K562 (cell line): Measurements from ENCODE around the gene NAGS. TPM values are rescaled to one million over a fixed set of nuclear protein-coding genes. Genes with fewer than 3 reads are reported as not detected.
A peak's percentile ranks its signal among the peaks of the same experiment; 100 is the strongest.
"Not testable (repeated sequence)": the region's sequence is repeated elsewhere in the genome, so short reads cannot be mapped to it uniquely, and the experiment has no call there.

Experiments
- ATAC-seq: fragments of 200-7000 bp; cut with Tn5 transposase; 3 replicates; pipeline ENCODE4 v1.9.1; 2020; ENCODE audit warnings: moderate library complexity
- BruUV-seq: library from RNA; stranded (reverse); fragments of 400-500 nt; replicated peaks from 2 replicates; lab custom pipeline; 2021; lab: Mats Ljungman, UMichigan
- CTCF ChIA-PET: fragments of 300-600 bp; formaldehyde crosslinking; extraction: SDS; loops from one replicate; lab custom pipeline; 2021; ENCODE audit warnings: low intra/inter-chr PET ratio; lab: Yijun Ruan, JAX
- POLR2A ChIA-PET: fragments of 300-600, 350-650 bp; sonication (Branson Sonifier 250); formaldehyde crosslinking; extraction: SDS; loops from one replicate; lab custom pipeline; 2021; ENCODE audit warnings: antibody characterized with exemption, inconsistent platforms; lab: Yijun Ruan, JAX
- DNase-seq, 4 experiments: peaks; one replicate each; pipeline versions ENCODE4 v3.0.0 to v3.0.0-alpha.2; 2011 to 2018; ENCODE audit warnings: low spot score in 3 of 4, mixed read lengths in 3 of 4; ENCODE audit errors: extremely low read depth in 1 of 4
- FAIRE-seq: peaks from 2 replicates; lab custom pipeline; 2011; peaks lifted over from hg19 to GRCh38; lab: Jason Lieb, UNC
- H2AFZ ChIP-seq: 2 replicates; pipeline ENCODE4 v1.6.0; 2011; ENCODE audit warnings: low read depth, low read length, control low read depth, inconsistent platforms
- H3K27ac ChIP-seq: fragments of 200-600 bp; 3 replicates; pipeline ENCODE4 v1.8.0; 2011; ENCODE audit warnings: low read depth, mild to moderate bottlenecking, control low read depth, inconsistent platforms, low read length, moderate library complexity, mixed read lengths; ENCODE audit errors: extremely low read depth
- H3K27me3 ChIP-seq, 2 experiments: fragments of 300-600 bp in 1 of 2; 2 replicates in 1 of 2; 3 replicates in 1 of 2; pipeline versions ENCODE4 v1.6.0 to v1.8.0; 2011; ENCODE audit warnings: inconsistent platforms in 2 of 2, low read length in 2 of 2, mild to moderate bottlenecking in 1 of 2, mixed read lengths in 1 of 2, moderate library complexity in 1 of 2; ENCODE audit not compliant: control insufficient read depth in 2 of 2, insufficient read depth in 2 of 2
- H3K36me3 ChIP-seq: fragments of 300-600 bp; 3 replicates; pipeline ENCODE4 v1.8.0; 2011; ENCODE audit warnings: mild to moderate bottlenecking, low read length, inconsistent platforms; ENCODE audit not compliant: control insufficient read depth, insufficient read depth
- H3K4me1 ChIP-seq, 2 experiments: fragments of 200-600 bp in 1 of 2; replicated peaks in 1 of 2; 2 replicates in 1 of 2; 3 replicates in 1 of 2; pipeline versions ENCODE4 v1.5.1 to v1.8.0; 2011; ENCODE audit warnings: inconsistent platforms in 2 of 2, low read length in 2 of 2, mild to moderate bottlenecking in 1 of 2, mixed read lengths in 1 of 2, moderate library complexity in 1 of 2; ENCODE audit not compliant: control insufficient read depth in 2 of 2, insufficient read depth in 2 of 2
- H3K4me2 ChIP-seq: 2 replicates; pipeline ENCODE4 v1.6.1; 2011; ENCODE audit warnings: low read length, control low read depth, inconsistent platforms, mixed read lengths; ENCODE audit not compliant: insufficient read depth
- H3K4me3 ChIP-seq: fragments of 200-600 bp; sonication (generic), shearing (Covaris generic); 2 replicates; pipeline ENCODE4 v1.5.1; 2016; ENCODE audit warnings: control low read depth, inconsistent platforms
- H3K79me2 ChIP-seq: fragments of 200-600 bp; 3 replicates; pipeline ENCODE4 v1.8.0; 2011; ENCODE audit warnings: low read length, inconsistent platforms; ENCODE audit not compliant: control insufficient read depth, insufficient read depth
- H3K9ac ChIP-seq, 2 experiments: 2 replicates each; pipeline versions ENCODE4 v1.6.0 to v1.6.1; 2011; ENCODE audit warnings: low read depth in 2 of 2, low read length in 2 of 2, control low read depth in 1 of 2, inconsistent platforms in 1 of 2, mild to moderate bottlenecking in 1 of 2, mixed read lengths in 1 of 2; ENCODE audit not compliant: insufficient read depth in 1 of 2
- H3K9me1 ChIP-seq: one replicate; pipeline ENCODE4 v1.6.0; 2011; ENCODE audit warnings: inconsistent platforms, mild to moderate bottlenecking, low read length, moderate library complexity; ENCODE audit not compliant: control insufficient read depth, insufficient read depth
- H3K9me3 ChIP-seq: replicated peaks from 2 replicates; pipeline ENCODE4 v1.5.1; 2011; ENCODE audit warnings: low read depth, low read length, inconsistent platforms; ENCODE audit not compliant: control insufficient read depth, insufficient read depth
- H4K20me1 ChIP-seq: replicated peaks from 2 replicates; pipeline ENCODE4 v1.6.1; 2011; ENCODE audit warnings: low read length, inconsistent platforms, mixed read lengths; ENCODE audit not compliant: control insufficient read depth, insufficient read depth
- ARID4B ChIP-seq: sonication (generic); formaldehyde crosslinking; IDR thresholded peaks from 2 replicates; pipeline ENCODE4 v1.8.0; 2022; ENCODE audit warnings: mild to moderate bottlenecking, missing genetic modification reagents
- CBFA2T2 ChIP-seq: fragments of 450-650 bp; conservative IDR thresholded peaks from 2 replicates; pipeline ENCODE4 v1.6.1; 2017; ENCODE audit warnings: mild to moderate bottlenecking
- GTF2B ChIP-seq: IDR thresholded peaks from 2 replicates; pipeline ENCODE4 v1.6.1; 2011; ENCODE audit not compliant: insufficient read length; ENCODE audit errors: extremely low read depth
- RAD51 ChIP-seq: fragments of 450-650 bp; IDR thresholded peaks from 2 replicates; pipeline ENCODE4 v1.7.1; 2016; ENCODE audit warnings: low read depth, mild to moderate bottlenecking, borderline replicate concordance
- USF1 ChIP-seq: sonication (generic); formaldehyde crosslinking; IDR thresholded peaks from 2 replicates; pipeline ENCODE4 v1.9.0; 2022; ENCODE audit warnings: mild to moderate bottlenecking, missing genetic modification reagents
- USF2 ChIP-seq: sonication (generic); formaldehyde crosslinking; IDR thresholded peaks from 2 replicates; pipeline ENCODE4 v1.5.0; 2020; ENCODE audit warnings: missing genetic modification reagents
- ZNF316 ChIP-seq: fragments of 450-650 bp; IDR thresholded peaks from 2 replicates; pipeline ENCODE4 v1.6.1; 2016
- WGBS: fragments of 100-300 bp; shearing (Covaris generic); methylation state at CpG from one replicate; pipeline ENCODE4 v1.1.6; 2016; ENCODE audit warnings: low coverage, mixed read lengths; ENCODE audit not compliant: insufficient coverage; ENCODE audit errors: missing lambda C conversion rate; 5-methylcytosine and 5-hydroxymethylcytosine counted together
- in situ Hi-C: fragments of 300-500 bp; cut with MboI; formaldehyde crosslinking; loops from 4 replicates; pipeline ENCODE4 v1.15.0; 2018; ENCODE audit warnings: inconsistent platforms, mixed read lengths
- intact Hi-C: fragments of 100-400 bp; cut with micrococcal nuclease; formaldehyde crosslinking; loops from 2 replicates; pipeline ENCODE4 v1.14.2; 2022
- polyA plus RNA-seq, 8 experiments: library from polyadenylated mRNA; depleted of rRNA in 4 of 8; stranded (reverse) in 5 of 8; unstranded in 3 of 8; fragments of >200 nt; fragmentation: Nextera tagmentation in 2 of 8; fragmentation: Illumina TruSeq in 1 of 8; extraction: Ambion mirVana in 2 of 8; extraction: Trizol in 1 of 8; gene quantifications; 2 replicates each; pipeline versions ENCODE4 v1.2.1 to v1.2.3, GENCODE V29; 2011 to 2014; ENCODE audit warnings: inconsistent platforms in 1 of 8, missing spikeins in 1 of 8
- total RNA-seq, 7 experiments: library from RNA; depleted of rRNA in 6 of 7; stranded (reverse); fragments of >200 nt in 6 of 7; fragmentation: Illumina TruSeq in 2 of 7; extraction: Trizol in 2 of 7; gene quantifications; 2 replicates each; pipeline versions ENCODE4 v1.2.1 to v1.2.3, GENCODE V29; 2011 to 2021; ENCODE audit warnings: low replicate concordance in 1 of 7

The NAGS gene
- total and polyA plus RNA-seq, 9 of the 15 experiments (the other 6 are each of a cell fraction or from before 2014, with no cell fraction given), result not detected

GRCh38 chr17:43958748-43959352 lies 45.6 kb upstream of the NAGS start (continued):
- TF ChIP-seq GTF2B, result no peak
- peak; percentile 46 for TF ChIP-seq ZNF316
- no peak for TF ChIP-seq ARID4B

- ATAC-seq, in situ Hi-C loops, BruUV-seq, H3K79me2 ChIP-seq, H3K4me3 ChIP-seq, H4K20me1 ChIP-seq, H3K9ac ChIP-seq, H2AFZ ChIP-seq, CTCF ChIA-PET, H3K4me1 ChIP-seq, intact Hi-C loops, H3K36me3 ChIP-seq, H3K4me2 ChIP-seq, H3K9me1 ChIP-seq, DNase-seq, H3K27ac ChIP-seq, H3K9me3 ChIP-seq: not testable (repeated sequence)
- FAIRE-seq, result peak; percentile 19
- POLR2A ChIA-PET, result interaction anchor here (1.2 kb wide), 1 partner anchor 17 kb away, joined by 4 read pairs; no protein-coding TSS in a partner anchor
- peak; percentile 76 for TF ChIP-seq USF2 (CRISPR knock-in tag)
- TF ChIP-seq CBFA2T2, result 0 out of 2 replicates have a peak, but pooled peaks have one; percentile 13
- peak; percentile 78 for TF ChIP-seq USF1 (CRISPR knock-in tag)
- peak; percentile 72; the same call in 1 of the 2 replicates for TF ChIP-seq RAD51
- 22% methylated on average over 6 of the region's 6 CpGs for WGBS
- H3K27me3 ChIP-seq, result peaks cover 23 to 45% of the 10 kb centered on the region in 2 experiments
Observed at GRCh38 chr17:43961292-43961691, 43.1 kb upstream of the NAGS start.
